ENCODE results near the gene RBM20. TPM values are rescaled to one million over a fixed set of nuclear protein-coding genes. Genes with fewer than 3 reads are reported as not detected.

RBM20 gene
- total RNA-seq, 1 experiment from 2014 or later, result 0.17 TPM

DNA sequence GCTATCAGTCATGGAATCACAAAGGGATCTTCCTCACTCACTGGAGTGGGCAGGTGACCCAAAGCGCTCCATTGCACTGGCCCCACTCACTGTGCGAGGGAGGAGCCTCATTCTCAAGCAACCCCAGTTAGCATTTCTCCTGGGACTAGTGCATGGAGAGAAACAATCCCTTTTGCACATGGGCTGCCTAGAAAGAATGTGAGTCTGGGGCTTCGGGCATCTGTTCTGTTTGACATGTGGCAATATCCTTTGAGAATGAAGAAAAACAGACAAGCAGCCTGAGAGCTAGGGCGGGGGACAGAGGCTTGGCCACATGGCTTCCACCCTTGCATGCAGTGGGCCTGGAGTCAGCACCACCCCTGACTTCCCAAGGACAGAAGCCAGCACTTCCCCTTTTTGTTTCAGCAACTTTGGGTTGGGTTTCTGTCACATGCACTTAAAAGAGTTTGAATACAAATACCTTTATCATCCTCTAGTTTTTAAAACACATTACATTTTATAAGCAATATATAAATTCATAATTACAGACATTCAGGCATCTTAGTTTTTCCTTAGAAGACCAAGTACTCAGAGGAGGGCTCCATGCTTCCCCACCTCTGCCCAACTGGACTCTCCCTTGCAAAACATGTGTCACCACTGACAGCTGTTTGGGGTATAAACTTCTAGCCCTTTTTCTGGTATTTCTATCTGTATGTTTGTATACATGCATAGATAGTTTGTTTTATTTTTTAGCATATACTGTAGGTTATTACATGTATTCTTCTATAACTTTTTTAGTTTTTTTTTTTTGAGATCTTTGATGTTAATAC is 73.8 kb downstream of the RBM20 start:
- Histone ChIP-seq H3K79me1 (ENCODE audit: insufficient read depth, low read depth, low read length, poor library complexity, severe bottlenecking) (no peaks in the 10 kb centered on the region), H3K27ac (ENCODE audit: insufficient read length, low read depth, low read length) (no peak overlapping the region), H4K8ac (replicated peaks; ENCODE audit: insufficient read length, low read depth, low read length) (no peak overlapping the region), H2AFZ (ENCODE audit: low read length) (no peak overlapping the region), H4K20me1 (ENCODE audit: control insufficient read depth, insufficient read depth, insufficient read length) (no peaks in the 10 kb centered on the region), H2BK15ac (ENCODE audit: low read depth, low read length) (no peak overlapping the region), H4K91ac (ENCODE audit: insufficient read length, low read depth, low read length) (no peak overlapping the region), H2BK120ac (ENCODE audit: low read depth, low read length, poor library complexity, severe bottlenecking) (no peak overlapping the region), H3T11ph (ENCODE audit: low read length) (no peak overlapping the region), H3K9me3 (ENCODE audit: control insufficient read depth, low read depth, low read length) (no peaks in the 10 kb centered on the region), H3K9ac (ENCODE audit: extremely low read depth, insufficient read length, low read length) (no peak overlapping the region), H3K4me2 (ENCODE audit: insufficient read depth, insufficient read length, low read length) (no peak overlapping the region), H2BK5ac (ENCODE audit: insufficient read length, low read length) (no peak overlapping the region), H2BK20ac (ENCODE audit: low read depth, low read length, poor library complexity, severe bottlenecking) (no peak overlapping the region), H4K5ac (ENCODE audit: insufficient read length, low read depth, low read length) (no peak overlapping the region), H3K4ac (ENCODE audit: low read depth, low read length) (no peak overlapping the region), H3K18ac (ENCODE audit: insufficient read length, low read depth, low read length) (no peak overlapping the region), H3K23me2 (ENCODE audit: insufficient read length, low read depth, low read length, poor library complexity, severe bottlenecking) (no peaks in the 10 kb centered on the region), H2AK5ac (ENCODE audit: insufficient read length, low read length) (no peak overlapping the region), H3K4me1 (ENCODE audit: insufficient read depth, low read length) (no peaks in the 10 kb centered on the region), H3K27me3 (ENCODE audit: insufficient read depth, low read length) (no peaks in the 10 kb centered on the region), H2BK12ac (ENCODE audit: insufficient read length, low read depth, low read length) (no peak overlapping the region), H3K79me2 (ENCODE audit: insufficient read depth, low read length) (no peaks in the 10 kb centered on the region), H3K23ac (ENCODE audit: insufficient read length, low read depth, low read length) (no peak overlapping the region), H3K56ac (ENCODE audit: insufficient read length, low read depth, low read length) (no peak overlapping the region), H3K14ac (ENCODE audit: insufficient read depth, low read length) (no peak overlapping the region)
- DNase-seq, result no peak
- TF ChIP-seq, protein P1, sequence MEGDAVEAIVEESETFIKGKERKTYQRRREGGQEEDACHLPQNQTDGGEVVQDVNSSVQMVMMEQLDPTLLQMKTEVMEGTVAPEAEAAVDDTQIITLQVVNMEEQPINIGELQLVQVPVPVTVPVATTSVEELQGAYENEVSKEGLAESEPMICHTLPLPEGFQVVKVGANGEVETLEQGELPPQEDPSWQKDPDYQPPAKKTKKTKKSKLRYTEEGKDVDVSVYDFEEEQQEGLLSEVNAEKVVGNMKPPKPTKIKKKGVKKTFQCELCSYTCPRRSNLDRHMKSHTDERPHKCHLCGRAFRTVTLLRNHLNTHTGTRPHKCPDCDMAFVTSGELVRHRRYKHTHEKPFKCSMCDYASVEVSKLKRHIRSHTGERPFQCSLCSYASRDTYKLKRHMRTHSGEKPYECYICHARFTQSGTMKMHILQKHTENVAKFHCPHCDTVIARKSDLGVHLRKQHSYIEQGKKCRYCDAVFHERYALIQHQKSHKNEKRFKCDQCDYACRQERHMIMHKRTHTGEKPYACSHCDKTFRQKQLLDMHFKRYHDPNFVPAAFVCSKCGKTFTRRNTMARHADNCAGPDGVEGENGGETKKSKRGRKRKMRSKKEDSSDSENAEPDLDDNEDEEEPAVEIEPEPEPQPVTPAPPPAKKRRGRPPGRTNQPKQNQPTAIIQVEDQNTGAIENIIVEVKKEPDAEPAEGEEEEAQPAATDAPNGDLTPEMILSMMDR (conservative IDR thresholded peaks at IDR 0.05), result no peak
- WGBS (ENCODE audit: extremely low coverage, insufficient read length, low lambda C conversion rate), result no CpG with 5 or more reads among the region's 4 CpGs
- no peaks in the 10 kb centered on the region; a peak in 1 of 5 replicates for H3K9me3 Mint-ChIP-seq
- no peak overlapping the region for H3K27ac Mint-ChIP-seq
- H3K4me3 Mint-ChIP-seq, result no peak overlapping the region
- H3K4me1 Mint-ChIP-seq, result peaks cover 7 to 10% of the 10 kb centered on the region in 2 experiments; a peak in 3 of 4 replicates
- H3K27me3 Mint-ChIP-seq (ENCODE audit: low read depth), result peaks cover 2% of the 10 kb centered on the region
- H3K36me3 Mint-ChIP-seq (ENCODE audit: insufficient read depth in 1 of 3, low read depth in 3 of 3), result no peaks in the 10 kb centered on the region; a peak in 1 of 7 replicates
